Measurements from ENCODE around the gene HPD.

GRCh38 chr12:121791671-121792551 lies 66.7 kb downstream of the HPD start:
- no peak for TF ChIP-seq CTCF (IDR thresholded peaks at IDR 0.05; ENCODE audit: extremely low read depth in 1 of 2, insufficient read depth in 1 of 2, low read depth in 1 of 2, low read length in 2 of 2)
- TF ChIP-seq POLR2A (IDR thresholded peaks at IDR 0.05; ENCODE audit: low read depth, low read length) = no peak
- TF ChIP-seq POLR2AphosphoS5 (IDR thresholded peaks at IDR 0.05; ENCODE audit: insufficient read depth, low read depth, low read length) = no peak
